Epidermal melanocyte (primary cell): ENCODE results near the gene GTF2I.
"Not testable (repeated sequence)": the region's sequence is repeated elsewhere in the genome, so short reads cannot be mapped to it uniquely, and the experiment has no call there.

Experiments used
- DNase-seq: peaks from one replicate; pipeline ENCODE4 v3.0.0; 2011; ENCODE audit warnings: low spot score; ENCODE audit not compliant: insufficient read length

The GTF2I gene

DNA sequence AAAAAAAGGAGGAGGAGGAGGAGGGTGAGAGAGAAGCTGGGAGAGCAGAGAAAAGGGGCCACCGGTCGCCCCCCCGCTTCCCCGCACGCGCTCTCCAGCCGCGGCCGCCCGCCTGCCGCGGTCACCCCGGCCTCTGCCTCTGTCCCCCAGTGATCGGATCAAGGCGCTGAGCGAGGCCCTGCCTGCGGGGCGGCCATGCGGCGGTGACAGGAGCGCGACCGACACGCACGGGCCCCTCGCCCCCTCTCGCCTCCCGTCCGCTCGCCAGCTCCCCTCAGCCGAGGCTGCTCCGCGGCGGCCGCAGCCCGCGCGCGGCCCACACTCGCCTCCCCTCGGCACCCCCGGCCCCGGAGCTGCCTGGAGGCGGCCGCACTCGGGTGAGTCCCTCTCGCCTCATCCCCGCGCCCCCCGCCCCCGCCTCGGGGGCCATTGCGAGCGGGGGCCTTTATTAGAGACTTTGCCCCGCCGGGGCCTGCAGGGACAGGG, at the start of gene GTF2I:
TSS of gene GTF2I (plus strand) at position 27 of the 486 bp plus-strand sequence. CDS start 31,411 bp downstream, outside the sequence.
- DNase-seq = no peak

DNA sequence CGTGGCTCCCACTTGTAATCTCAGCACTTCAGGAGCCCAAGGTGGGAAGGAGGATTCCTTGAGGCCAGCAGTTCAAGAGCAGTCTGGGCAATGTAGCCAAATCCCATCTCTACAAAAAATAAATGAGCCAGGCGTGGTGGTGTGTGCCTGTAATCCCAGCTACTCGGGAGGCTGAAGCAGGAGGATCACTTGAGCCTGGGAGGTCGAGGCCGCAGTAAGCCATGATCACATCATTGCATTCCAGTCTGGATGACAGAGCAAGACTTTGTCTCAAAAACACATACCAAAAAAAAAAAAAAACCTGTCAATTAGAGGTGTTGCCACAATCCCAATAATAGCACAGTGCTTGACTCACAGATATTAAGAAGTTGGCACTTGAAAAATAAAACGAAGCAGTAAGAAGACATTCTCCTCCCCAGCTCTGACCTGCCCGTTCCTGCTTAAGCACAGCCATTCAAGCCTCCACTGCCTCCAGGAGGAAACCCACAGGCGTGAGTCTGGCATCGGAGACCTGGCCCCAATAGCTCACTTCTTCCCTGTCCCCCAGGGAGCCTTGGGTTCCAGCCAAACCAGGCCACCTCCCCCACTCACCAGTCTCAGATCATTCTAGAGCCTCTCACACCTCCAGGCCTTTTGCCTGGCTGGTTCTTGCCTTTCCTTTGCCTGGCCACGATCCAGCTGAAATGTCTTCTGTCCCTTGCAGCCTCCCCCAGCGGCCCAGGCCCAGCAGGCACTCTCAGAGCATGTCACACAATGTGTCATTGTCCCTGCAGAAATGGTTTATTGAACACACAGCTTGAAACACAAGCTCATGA, 45.3 kb upstream of the GTF2I start:
- no peak for DNase-seq

DNA sequence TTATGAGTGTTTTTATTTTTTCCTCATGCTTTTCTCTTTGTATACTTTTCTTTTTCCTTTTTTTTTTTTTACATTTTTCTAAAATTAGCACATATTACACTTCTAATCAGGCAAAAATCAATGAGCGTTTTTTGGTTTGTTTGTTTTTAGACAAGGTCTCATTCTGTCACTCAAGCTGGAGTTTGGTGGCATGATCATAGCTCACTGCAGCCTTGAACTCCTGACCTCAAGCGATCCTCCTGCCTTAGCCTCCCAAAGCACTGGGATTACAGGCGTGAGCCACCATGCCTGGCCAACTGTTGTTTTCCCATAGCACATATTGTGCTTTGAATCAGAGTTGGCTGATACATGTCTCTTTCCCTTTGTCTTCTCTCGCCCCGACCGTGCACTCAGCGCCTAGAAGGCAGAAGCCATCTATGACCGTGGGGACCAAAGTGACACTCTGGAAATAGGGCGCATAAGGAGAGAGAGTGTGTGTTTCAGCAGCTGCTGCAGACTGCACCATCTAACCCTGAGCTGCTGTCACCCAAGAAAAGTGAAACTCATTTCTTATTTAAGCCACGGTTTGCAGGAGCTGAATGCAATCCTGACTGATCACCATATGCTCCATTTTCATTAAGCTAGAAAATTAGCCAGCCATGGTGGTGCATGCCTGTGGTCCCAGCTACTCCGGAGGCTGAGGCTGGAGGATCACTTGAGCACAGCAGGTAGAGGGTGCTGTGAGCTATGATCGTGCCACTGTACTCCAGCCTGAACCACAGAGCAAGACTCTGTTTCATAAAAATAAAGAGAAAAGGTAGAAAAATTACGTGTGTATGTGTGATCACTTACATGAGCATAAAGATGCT, 41.4 kb upstream of the GTF2I start:
- DNase-seq = no peak

DNA sequence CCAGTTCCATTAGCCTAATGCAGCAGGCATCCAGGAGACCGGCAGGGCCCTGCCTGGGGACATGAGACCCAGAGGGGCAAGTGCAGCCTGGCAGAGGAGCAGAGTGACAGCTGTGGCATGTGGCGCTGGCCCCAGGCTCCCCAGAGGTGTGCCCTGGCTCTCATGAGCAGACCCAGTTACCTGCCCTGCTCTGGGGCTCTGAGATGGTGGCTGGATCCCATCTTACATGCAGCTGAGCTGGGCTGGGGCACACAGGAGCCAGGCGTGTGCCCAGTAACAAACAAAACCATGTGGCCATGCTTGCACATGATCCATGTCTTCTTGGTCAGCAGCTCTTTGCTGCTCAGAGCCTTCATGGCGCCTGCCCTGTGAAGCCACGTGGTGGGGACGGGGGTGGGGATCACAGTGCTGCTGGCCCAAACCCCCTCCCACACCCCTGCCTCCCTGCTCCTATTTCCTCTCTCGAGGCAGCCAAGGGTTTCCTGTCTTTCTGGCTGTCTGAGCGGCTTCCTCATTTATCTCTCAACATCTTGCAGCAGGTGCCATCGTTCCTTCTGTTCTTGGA, 40.3 kb upstream of the GTF2I start:
- no peak for DNase-seq

DNA sequence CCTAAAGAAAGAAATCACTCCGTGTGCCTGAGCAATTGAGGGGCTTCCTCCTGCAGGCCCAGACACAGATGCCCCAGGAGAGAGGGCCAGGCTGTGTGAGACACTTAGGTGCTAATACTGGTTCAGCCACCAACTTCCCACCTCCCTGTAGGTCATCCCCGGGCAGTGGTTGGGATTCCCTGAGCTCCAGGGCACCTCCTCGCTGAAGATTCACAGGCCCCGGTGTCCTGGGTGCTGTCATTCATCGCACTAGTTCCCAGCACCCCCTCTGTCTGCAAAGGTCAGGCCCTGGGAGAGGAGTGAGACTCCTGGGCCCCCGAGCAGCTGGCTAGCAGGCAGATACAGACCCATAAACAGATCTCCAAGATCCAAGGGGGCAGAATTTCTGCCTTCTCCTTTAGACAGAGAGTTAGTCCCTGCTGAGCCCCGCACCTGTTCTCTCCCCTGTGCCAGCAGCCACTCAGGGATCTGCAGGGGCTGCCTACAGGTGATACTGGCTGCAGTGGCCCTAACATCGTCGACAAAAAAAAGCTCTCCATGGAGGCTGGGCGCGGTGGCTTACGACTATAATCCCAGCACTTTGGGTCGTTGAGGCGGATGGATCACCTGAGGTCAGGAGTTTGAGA, 38.2 kb upstream of the GTF2I start:
- no peak for DNase-seq

DNA sequence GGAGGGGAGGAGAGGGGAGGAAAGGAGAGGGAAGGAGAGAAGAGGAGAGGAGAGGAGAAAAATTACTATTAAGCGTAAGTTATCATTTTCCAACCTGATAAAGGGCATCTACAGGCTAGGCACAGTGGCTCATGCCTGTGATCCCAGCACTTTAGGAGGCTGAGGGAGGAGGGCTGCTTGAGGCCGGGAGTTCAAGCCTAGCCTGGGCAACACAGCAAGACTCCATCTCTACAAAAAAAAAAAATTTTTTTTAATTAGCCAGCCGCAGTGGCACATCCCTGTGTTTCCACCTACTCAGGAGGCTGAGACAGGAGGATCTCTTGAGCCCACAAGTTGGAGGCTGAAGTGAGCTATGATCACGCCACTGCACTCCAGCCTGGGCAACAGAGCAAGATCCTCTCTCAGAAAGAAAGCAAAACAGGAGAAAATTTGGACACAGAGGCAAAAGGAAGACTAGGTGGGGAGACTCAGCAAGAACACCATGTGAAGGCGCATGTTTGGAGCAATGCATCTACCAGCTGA, 35.2 kb upstream of the GTF2I start:
- DNase-seq = no peak

DNA sequence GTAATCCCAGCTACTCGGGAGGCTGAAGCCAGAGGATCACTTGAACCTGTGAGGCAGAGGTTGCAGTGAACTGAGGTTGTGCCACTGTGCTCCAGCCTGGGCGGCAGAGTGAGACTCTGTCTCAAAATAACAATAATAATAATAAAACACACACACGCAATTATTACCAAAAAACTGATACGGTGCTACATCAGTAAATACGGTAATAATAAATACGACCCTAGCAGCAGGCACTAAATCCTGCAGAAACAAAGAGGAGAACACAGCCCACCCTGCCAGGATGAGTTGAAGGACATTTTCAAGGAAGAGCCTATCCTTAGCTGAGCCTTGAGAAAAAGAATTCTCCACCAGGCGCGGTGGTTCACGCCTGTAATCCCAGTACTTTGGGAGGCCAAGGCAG, 34.4 kb upstream of the GTF2I start:
- no peak for DNase-seq

DNA sequence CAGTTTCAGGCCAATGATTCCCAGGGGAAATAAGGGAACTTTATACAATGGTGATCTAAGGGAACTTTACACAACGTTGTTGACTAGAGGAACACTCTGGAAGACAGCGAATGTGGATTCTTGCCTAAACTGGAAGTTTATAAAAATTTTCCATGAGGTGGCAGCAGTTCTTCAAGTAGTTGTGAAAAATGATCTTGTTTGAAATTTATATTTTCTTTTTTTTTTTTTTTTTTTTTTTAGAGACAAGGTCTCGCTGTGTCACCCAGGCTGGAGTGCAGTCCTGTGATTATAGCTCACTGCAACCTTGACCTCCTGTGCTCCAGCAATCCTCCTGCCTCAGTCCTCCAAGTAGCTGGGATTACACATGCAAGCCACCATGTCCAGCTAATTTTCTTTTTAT, 32.1 kb upstream of the GTF2I start:
- no peak for DNase-seq

DNA sequence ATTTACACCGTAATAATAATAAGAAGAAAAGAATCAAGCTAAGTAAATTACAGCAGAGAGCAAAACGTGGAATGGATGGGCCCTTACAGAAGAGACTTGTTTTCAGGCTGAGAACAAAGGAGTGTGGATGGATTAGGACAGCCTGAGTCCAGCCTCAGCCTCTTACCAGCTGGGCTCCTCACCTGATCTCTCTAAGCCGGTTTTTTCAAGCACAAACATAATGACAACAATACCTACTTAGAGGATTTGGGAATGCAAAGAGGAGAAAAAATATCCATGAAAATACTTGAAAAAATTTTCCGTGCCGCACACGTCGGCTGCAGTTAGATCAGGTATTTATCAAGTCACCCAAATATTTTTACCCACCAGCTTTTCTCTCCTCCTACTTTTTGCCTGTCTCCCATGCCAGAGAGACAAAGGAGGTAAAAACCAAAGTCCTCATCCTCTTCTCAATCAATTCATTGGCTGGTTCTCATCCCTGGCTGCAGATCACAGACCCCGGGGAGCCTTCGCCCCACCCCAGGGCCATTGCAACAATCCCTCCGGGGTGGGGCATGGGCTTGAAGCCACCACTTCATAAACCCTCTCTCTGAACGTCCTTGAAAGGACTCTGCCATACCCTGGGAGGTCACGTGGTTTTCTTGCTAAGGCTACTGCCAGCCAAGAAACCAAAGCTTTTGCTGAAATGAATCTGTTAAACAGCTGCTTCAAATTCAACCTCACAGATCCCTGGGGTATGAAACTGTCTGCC, 29.7 kb upstream of the GTF2I start:
- peak; percentile 60 for DNase-seq

DNA sequence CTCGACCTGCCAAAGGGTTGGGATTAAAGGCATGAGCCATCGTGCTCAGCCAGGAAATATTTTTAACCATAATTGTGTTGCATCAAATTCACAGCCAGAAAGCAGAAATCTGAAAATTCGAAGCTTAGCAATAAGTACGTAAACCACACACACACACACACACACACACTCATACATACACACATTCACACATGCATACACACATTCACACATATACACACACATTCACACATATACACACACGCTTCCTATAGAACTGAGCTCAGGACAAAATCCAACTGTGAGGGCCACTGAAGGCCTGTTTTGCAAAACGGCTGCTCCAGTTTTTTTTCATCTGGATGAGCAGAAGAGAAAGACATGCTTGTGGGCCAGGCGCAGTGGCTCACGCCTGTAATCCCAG, 25.0 kb upstream of the GTF2I start:
- no peak for DNase-seq

DNA sequence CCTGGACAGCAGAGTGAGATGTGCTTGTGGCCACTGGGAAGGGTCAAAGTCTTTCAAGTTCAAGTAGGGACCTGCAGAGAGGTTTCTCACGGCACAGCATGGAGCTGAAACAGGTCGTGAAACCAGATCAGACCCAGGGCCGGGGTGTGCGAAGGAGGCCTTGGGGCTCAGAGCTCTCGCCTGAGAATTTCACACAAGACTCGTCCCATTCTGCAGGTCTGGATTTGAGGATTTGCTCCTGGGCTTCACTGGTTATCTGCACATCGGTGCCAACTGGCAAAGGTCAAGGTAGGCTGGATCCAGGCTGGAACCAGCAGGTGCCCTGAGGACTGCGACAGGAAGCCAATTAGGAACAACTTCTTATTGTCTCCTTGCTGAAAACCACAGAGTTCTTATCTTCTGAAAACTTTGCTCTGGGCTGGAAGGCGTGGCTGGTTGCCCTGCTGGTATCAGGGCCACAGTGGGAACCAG, 24.0 kb upstream of the GTF2I start:
- no peak for DNase-seq

DNA sequence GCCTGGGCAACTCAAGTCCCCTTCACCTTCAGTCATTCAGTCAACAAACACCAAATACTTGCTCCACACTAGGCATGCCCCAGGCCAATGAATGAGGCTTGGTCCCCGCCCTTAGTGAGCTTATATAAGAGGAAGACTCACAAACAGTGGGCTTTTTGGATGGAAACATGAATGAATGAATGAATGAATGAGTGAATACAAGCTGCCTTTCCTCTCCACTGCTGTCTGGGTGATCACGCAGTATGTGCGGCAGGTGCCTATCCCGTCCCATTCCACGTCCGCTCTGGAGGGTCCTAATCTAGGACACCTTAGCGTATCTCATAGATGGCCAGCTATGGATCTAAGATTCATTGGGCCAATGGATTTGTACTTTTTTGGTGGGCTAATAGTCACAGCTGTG, 19.8 kb upstream of the GTF2I start:
- DNase-seq = no peak

DNA sequence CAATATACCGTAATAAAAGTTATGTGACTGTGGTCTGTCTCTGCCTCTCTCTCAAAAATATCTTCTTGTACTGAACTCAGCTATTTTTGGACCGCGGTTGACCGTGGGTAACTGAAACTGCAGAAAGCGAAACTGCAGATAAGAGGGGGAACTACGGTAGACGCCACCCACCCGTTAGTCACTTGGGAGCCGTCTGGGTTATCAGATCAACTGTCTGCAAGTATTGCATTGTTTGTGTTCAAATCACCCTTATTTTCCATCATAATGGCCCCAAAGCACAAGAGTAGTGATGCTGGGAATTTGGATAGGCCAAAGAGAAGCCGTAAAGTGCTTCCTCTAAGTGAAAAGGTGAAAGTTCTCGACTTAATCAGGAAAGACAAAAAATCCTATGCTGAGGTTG, 7.5 kb upstream of the GTF2I start:
- not testable (repeated sequence) for DNase-seq

DNA sequence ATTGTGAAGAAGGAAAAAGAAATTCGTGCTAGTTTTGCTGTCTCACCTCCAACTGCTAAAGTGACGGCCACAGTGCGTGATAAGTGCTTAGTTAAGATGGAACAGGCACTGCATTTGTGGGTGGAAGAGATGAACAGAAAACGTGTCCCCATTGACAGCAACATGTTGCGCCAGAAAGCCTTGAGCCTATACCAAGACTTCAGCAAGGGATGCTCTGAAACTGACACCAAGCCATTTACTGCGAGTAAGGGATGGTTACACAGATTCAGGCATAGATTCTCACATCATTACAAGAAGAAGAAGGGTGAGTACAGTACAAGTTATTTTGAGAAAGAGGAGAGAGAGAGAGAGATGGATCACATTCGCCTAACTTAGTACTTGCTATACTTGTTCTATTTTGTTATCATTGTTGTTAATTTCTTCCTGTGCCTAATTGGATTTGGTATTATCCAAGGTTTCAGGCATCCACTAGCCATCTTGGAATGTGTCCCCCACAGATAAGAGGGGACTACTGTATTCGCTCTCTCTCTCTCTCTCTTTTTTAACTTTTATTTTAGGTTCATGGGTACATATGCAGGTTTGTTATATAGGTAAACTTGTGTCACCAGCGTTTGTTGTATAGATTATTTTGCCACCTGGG, 6.9 kb upstream of the GTF2I start:
- not testable (repeated sequence) for DNase-seq

DNA sequence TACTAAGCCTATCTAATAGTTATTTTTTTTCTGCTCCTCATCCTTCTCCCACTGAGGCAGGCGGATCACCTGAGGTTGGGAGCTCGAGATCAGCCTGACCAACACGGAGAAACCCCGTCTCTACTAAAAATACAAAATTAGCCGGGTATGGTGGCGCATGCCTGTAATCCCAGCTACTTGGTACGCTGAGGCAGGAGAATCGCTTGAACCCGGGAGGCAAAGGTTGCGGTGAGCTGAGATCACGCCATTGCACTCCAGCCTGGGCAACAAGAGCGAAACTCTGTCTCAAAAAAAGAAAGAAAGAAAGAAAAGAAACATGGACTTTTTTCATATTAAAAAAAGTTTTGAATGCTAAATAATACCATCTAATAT, 6.4 kb upstream of the GTF2I start:
- not testable (repeated sequence) for DNase-seq

DNA sequence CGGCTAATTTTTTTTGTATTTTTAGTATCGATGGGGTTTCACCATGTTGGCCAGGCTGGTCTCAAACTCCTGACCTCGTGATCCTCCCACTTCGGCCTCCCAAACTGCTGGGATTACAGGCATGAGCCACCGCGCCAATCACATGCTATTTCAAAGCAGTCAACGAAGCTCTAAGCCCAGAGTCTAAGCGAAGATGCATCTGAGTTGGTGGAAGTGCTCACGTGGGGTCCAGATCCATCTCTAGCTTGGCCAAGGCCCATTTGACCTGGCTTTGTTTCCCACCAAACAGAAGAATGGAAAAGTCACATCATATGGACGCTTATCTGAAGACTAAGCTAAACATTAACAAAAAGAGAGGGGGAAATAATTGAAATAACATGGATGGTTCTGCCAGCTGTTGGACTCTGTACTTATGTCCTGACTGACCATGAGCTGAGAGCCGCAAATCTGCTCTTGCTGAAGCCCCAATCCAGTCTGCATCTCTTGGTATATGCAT, 3.8 kb upstream of the GTF2I start:
- DNase-seq = no peak

DNA sequence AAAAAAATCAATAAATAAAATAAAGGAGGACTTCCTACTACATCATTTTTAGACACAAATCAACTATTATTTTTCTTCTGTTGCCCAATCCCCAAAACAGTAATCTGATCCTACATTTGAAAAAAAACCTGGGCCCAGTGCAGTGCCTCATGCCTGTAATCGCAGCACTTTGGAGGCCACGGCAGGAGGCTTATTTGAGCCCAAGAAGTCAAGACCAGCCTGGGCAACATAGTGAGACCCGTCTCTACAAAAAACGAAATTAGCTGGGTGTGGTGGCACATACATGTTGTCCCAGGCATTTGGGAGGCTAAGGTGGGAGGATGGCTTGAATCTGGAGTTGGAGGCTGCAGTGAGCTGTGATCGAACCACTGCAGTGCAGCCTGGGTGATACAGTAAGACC, 2.7 kb upstream of the GTF2I start:
- no peak for DNase-seq

DNA sequence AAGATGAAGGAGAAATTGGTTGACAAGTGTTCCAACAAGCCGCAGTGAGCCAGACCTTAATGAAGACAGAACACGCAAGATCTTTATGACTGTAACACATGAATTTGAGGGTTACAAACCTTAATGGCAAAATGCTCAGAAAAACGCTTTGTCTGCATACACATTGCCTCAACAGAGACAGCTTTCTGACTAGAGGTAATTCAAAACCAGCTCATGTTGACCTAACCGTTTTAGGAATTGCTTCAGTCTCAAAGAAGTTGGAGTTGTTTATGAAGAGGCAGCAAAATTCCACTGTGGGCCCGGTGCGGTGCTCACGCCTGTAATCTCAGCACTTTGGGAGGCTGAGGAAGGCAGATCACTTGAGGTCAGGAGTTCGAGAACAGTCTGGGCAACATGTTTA, 2.2 kb upstream of the GTF2I start:
- no peak for DNase-seq

DNA sequence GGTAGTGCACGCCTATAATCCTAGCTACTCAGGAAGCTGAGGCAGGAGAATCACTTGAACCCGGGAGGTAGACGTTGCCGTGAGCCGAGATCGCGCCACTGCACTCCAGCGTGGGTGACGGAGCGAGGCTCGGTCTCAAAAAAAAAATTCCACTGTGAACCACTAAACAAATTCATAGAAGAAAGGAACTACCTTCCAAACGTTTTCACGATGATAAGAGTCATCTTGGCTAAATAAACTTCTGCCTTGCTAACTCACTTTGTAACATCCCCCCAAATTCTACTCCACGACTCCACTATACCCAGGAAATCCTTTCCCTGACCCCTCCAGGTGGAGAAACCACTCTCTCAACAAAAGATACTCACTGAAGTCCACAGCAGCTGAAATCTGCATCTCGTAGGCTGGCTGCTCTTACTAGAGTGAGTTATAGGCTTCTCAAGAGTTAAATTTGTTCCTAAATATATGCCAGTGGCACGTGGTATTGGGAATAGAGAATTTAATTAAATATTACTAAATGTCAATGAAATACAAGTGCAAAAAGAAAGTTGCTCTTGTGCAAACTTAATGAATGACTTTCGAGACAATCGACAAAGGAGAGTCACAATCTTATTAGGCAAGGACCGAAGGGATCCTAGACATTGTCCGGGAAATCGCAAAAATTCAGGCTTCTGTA, 1.6 kb upstream of the GTF2I start:
- no peak for DNase-seq
